ENCODE data around the gene MAGI1.
"Not testable (repeated sequence)": the region's sequence is repeated elsewhere in the genome, so short reads cannot be mapped to it uniquely, and the experiment has no call there.

MAGI1 gene

DNA sequence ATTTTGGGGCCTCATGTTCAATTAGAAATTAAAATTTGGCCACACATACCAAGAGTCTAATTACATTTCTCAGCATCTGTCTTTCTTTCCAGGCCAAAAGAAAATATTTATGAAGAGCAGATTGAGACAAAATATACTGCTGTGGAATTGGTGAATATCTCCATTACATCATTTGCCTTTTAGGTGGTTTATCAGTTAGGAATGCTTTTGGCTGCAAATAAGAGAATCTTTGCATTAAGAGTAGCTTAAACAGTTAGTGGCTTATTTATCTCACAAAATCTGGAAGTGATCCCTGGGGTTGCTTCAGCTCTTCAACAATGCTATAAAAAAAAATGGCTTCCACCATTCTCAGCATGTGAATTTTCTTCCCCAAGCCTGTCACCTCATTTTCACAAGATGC, 308.7 kb downstream of the MAGI1 start:
- Histone ChIP-seq H3K9me3 (ENCODE audit: control insufficient read depth, insufficient read depth, low read length) (no peaks in the 10 kb centered on the region), H3K27me3 (ENCODE audit: control insufficient read depth, insufficient read depth, low read length) (no peaks in the 10 kb centered on the region), H3K36me3 (ENCODE audit: control insufficient read depth, insufficient read depth, low read length) (no peaks in the 10 kb centered on the region), H3K4me1 (ENCODE audit: control insufficient read depth, insufficient read depth, low read length) (peaks cover 2% of the 10 kb centered on the region; the same call in 1 of the 2 replicates), H3K27ac (ENCODE audit: low read length) (no peak overlapping the region), H3K4me3 (ENCODE audit: low read length) (no peak overlapping the region)
- DNase-seq (ENCODE audit: low read depth, low spot score): no peak

DNA sequence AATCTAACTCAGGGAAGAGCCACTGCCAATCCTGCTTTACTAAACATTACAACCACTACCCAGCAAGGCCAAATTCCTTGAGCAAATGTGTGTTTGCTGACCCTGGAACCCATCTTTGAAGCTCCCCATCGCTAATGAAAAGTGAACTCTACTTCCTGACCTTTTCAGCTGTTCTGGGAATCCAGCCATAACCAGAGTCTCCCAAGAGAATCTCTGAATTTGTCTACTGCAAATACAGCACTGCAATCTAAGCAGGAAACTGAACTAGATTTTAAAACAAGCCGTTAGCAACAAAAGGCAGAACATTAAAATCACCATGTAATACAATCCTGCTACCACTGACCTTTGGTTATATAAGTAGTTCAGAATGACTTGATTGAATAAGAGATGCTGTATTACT, 309.2 kb downstream of the MAGI1 start:
- Histone ChIP-seq H3K36me3 (ENCODE audit: control insufficient read depth, insufficient read depth, low read length) (no peaks in the 10 kb centered on the region), H3K27ac (ENCODE audit: low read length) (no peak overlapping the region), H3K27me3 (ENCODE audit: control insufficient read depth, insufficient read depth, low read length) (no peaks in the 10 kb centered on the region), H3K9me3 (ENCODE audit: control insufficient read depth, insufficient read depth, low read length) (no peaks in the 10 kb centered on the region), H3K4me3 (ENCODE audit: low read length) (no peak overlapping the region), H3K4me1 (ENCODE audit: control insufficient read depth, insufficient read depth, low read length) (peaks cover 2% of the 10 kb centered on the region; the same call in 1 of the 2 replicates)
- no peak for DNase-seq (ENCODE audit: low read depth, low spot score)
- WGBS (ENCODE audit: insufficient coverage, insufficient read length): no CpG with 5 or more reads among the region's 2 CpGs

DNA sequence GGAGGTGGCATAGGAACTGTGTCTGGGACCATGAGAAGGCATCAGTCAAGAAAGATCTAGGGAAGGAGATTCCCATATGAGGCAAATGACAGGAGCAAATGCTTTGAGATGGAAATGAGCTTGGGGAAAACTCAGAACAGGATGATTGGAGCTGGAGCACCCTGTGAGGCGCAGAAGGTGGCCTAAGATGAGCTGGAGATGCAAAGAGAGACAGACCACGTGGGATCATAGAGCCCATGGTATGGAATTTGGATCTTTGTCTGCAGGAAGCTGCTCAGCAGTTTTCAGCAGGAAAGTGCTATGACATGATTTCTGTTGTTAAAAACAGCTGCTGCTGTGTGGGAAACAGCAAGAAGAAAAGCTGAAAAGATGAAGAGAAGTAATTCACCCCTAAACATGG, 310.6 kb downstream of the MAGI1 start:
- Histone ChIP-seq H3K4me3 (ENCODE audit: low read length) (no peak overlapping the region), H3K27ac (ENCODE audit: low read length) (no peak overlapping the region)
- WGBS (ENCODE audit: insufficient coverage, insufficient read length): no CpG with 5 or more reads among the region's 2 CpGs

DNA sequence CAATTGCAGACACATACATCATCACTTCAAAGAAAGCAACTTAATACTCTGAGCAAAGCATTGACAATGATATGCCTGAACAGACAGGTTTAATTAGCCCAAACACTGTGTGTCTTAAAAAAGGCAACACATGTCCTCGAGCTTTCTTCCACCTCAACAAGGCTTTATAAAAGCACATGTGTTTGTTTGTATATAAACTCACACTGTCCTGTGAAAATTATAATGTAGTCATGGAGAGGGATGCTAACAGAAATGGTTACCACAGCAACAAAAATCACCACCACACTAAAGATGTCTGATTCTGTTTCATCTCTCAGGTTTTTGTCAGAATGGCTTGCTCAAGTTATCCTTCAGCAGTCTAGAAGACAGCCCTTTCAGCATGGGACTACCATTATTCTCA, 314.7 kb downstream of the MAGI1 start:
- no peak overlapping the region for H3K27ac ChIP-seq (ENCODE audit: low read length)
- H3K4me3 ChIP-seq (ENCODE audit: low read length): no peak overlapping the region
- no peaks in the 10 kb centered on the region for H3K36me3 ChIP-seq (ENCODE audit: control insufficient read depth, insufficient read depth, low read length)
- WGBS (ENCODE audit: insufficient coverage, insufficient read length): no CpG with 5 or more reads among the region's 1 CpG
- H3K4me1 ChIP-seq (ENCODE audit: control insufficient read depth, insufficient read depth, low read length): peaks cover 8% of the 10 kb centered on the region; the same call in 1 of the 2 replicates
- no peaks in the 10 kb centered on the region for H3K27me3 ChIP-seq (ENCODE audit: control insufficient read depth, insufficient read depth, low read length)
- H3K9me3 ChIP-seq (ENCODE audit: control insufficient read depth, insufficient read depth, low read length): no peaks in the 10 kb centered on the region
- no peak for DNase-seq (ENCODE audit: low read depth, low spot score)

More for the DNA sequence above, 310.6 kb downstream of the MAGI1 start:
- Histone ChIP-seq H3K36me3 (ENCODE audit: control insufficient read depth, insufficient read depth, low read length) (no peaks in the 10 kb centered on the region), H3K4me1 (ENCODE audit: control insufficient read depth, insufficient read depth, low read length) (peaks cover 2% of the 10 kb centered on the region; the same call in 1 of the 2 replicates), H3K27me3 (ENCODE audit: control insufficient read depth, insufficient read depth, low read length) (no peaks in the 10 kb centered on the region), H3K9me3 (ENCODE audit: control insufficient read depth, insufficient read depth, low read length) (no peaks in the 10 kb centered on the region)
- no peak for DNase-seq (ENCODE audit: low read depth, low spot score)

DNA sequence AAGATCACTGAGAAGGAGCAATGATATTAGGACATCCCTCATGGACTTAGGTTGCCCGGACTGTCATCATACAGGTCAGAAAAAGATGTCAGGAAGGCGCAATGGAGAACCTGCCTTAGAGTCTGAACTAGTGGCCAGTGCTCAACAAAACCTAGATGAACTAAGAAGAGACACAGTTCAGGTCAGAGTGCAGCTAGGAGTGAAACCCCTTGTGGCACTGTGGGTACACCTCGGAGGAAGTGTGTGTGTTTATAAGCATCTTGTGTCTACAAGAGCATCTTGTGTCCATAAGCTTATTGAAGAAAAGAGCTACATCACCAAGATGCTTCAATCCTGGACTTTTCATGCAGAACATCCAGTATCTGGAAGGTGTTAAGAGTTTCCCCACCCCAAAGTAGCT, 315.7 kb downstream of the MAGI1 start:
- Histone ChIP-seq H3K4me3 (ENCODE audit: low read length) (no peak overlapping the region), H3K9me3 (ENCODE audit: control insufficient read depth, insufficient read depth, low read length) (no peaks in the 10 kb centered on the region), H3K27ac (ENCODE audit: low read length) (no peak overlapping the region), H3K4me1 (ENCODE audit: control insufficient read depth, insufficient read depth, low read length) (peaks cover 8% of the 10 kb centered on the region; the same call in 1 of the 2 replicates), H3K36me3 (ENCODE audit: control insufficient read depth, insufficient read depth, low read length) (no peaks in the 10 kb centered on the region), H3K27me3 (ENCODE audit: control insufficient read depth, insufficient read depth, low read length) (no peaks in the 10 kb centered on the region)
- no CpG with 5 or more reads among the region's 3 CpGs for WGBS (ENCODE audit: insufficient coverage, insufficient read length)
- DNase-seq (ENCODE audit: low read depth, low spot score): no peak

DNA sequence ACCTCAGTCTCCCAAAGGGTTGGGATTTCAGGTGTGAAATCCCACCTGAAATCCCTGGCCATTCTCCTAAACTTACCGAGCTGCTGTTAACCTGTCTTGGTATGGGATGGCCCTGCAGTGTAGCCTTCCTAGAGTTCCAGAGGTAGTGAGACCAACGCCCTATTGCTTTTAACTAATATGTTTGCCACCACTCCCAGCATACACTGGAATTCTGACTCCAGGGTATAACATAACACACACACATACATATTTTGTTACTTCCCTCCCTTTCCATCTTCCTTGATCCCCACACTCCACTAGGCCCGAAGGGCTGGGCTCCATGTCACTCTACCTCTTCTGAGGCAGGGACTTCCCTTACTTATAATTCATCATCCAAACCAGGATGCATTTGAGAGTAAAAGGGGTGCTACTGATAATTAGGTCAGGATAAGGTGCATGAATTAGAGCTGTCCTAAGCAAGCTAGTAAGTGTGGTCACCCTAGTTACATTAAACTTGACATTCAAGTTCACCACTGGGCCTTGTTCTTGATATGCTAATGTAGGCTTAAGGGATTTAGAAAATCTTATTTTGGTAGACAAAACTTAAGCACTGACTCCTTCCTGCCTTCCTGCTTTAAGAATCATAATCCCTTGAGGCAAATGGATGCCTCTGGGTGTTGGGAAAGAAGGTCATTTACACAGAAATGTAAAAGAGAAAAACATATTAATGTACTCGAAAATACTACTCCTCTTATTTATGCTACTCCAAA, 317.6 kb downstream of the MAGI1 start:
- Histone ChIP-seq H3K27ac (ENCODE audit: low read length) (no peak overlapping the region), H3K4me3 (ENCODE audit: low read length) (no peak overlapping the region), H3K27me3 (ENCODE audit: control insufficient read depth, insufficient read depth, low read length) (no peaks in the 10 kb centered on the region), H3K4me1 (ENCODE audit: control insufficient read depth, insufficient read depth, low read length) (peaks cover 8% of the 10 kb centered on the region; the same call in 1 of the 2 replicates), H3K9me3 (ENCODE audit: control insufficient read depth, insufficient read depth, low read length) (no peaks in the 10 kb centered on the region), H3K36me3 (ENCODE audit: control insufficient read depth, insufficient read depth, low read length) (no peaks in the 10 kb centered on the region)
- DNase-seq (ENCODE audit: low read depth, low spot score): no peak
- no CpG with 5 or more reads among the region's 4 CpGs for WGBS (ENCODE audit: insufficient coverage, insufficient read length)

DNA sequence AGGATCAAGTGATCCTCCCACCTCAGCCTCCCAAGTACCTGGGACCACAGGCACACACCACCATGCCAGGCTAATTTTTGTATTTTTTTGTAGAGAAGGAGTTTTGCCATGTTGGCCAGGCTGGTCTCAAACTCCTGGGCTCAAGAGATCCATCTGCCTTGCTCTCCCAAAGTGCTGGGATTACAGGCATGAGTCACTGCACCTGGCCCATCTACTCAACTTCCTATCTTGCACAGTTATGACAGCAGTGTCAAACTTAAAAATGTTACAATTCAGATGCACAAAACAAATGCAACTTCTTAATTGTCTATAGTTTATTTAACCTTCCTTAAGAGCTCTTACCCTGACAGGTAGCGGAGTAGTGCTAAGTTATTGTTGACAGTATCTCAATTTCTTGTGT, 319.1 kb downstream of the MAGI1 start:
- not testable (repeated sequence) for H3K27me3 ChIP-seq (ENCODE audit: control insufficient read depth, insufficient read depth, low read length)
- no CpG with 5 or more reads among the region's 1 CpG for WGBS (ENCODE audit: insufficient coverage, insufficient read length)

DNA sequence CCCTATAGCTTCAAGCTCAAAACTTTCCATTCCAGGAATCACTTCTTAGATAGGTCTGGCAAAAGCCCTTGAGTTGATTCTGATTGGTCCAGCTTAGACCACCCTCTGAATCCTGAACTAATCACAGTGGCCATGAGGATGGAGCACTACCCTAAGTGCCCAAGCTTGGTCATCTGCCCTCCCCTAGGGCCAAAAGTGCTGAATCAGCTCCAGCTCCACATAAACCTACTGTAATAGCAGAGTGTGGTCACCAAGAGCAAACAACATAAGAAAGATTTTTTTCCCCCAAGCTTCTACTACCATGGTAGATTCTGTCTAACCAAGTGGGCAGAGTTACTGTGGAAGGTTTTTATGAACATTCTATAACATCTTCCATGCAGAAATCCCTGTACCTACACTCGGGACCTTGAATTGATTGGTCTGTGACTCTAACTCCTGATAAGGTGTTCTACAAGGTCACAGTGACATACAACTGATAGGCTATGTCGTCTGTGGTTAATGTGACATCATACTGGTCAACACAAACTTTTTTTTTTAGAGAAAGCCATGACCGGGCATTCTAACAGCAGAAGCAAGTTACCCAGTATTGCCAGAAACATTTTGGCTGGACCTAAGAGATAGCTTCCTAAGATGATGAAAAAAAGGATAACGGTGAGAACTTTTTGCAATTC, 320.9 kb downstream of the MAGI1 start:
- no CpG with 5 or more reads among the region's 4 CpGs for WGBS (ENCODE audit: insufficient coverage, insufficient read length)
- DNase-seq (ENCODE audit: low read depth, low spot score): no peak

More for the DNA sequence above, 319.1 kb downstream of the MAGI1 start:
- H3K4me3 ChIP-seq (ENCODE audit: low read length); H3K27ac ChIP-seq (ENCODE audit: low read length); H3K36me3 ChIP-seq (ENCODE audit: control insufficient read depth, insufficient read depth, low read length); DNase-seq (ENCODE audit: low read depth, low spot score); H3K9me3 ChIP-seq (ENCODE audit: control insufficient read depth, insufficient read depth, low read length); H3K4me1 ChIP-seq (ENCODE audit: control insufficient read depth, insufficient read depth, low read length): not testable (repeated sequence)

DNA sequence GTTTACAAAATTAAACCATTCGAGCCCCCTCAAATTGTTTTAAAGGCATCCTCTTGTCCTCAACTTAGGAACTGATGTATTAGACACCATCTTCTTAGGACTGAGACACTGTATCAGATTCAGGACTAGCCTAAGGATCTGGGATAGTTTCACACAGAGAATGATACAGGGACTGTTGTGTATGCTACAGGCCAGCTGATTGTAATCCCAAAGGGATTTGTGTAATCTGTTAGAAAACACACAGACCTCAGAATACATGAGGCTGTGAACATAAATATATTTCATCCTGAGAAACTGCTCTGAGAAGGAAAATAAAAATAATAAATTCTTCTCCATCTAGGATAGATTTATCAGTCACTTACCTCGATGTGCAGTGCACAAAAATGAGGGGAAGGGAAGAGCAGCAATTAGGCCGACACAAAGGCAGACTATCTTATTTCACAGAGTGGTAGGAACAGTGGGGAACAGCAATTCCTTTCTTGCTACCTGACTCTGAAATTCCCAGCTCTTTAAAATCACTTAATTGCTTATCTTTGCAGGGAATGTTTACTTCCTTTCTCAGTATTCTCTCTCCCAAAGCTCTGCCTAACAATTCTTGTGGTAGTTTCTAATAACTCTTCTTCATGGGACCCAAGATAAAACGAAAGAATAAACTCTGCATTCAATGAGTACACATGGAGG, 322.5 kb downstream of the MAGI1 start:
- Histone ChIP-seq H3K27me3 (ENCODE audit: control insufficient read depth, insufficient read depth, low read length) (no peaks in the 10 kb centered on the region), H3K36me3 (ENCODE audit: control insufficient read depth, insufficient read depth, low read length) (no peaks in the 10 kb centered on the region), H3K27ac (ENCODE audit: low read length) (no peak overlapping the region), H3K4me1 (ENCODE audit: control insufficient read depth, insufficient read depth, low read length) (peaks cover 6% of the 10 kb centered on the region; the same call in 1 of the 2 replicates), H3K4me3 (ENCODE audit: low read length) (no peak overlapping the region), H3K9me3 (ENCODE audit: control insufficient read depth, insufficient read depth, low read length) (no peaks in the 10 kb centered on the region)
- no peak for DNase-seq (ENCODE audit: low read depth, low spot score)
- 100% methylated on average over 1 of the region's 4 CpGs for WGBS (ENCODE audit: insufficient coverage, insufficient read length)

More for the DNA sequence above, 320.9 kb downstream of the MAGI1 start:
- Histone ChIP-seq H3K4me1 (ENCODE audit: control insufficient read depth, insufficient read depth, low read length) (peaks cover 9% of the 10 kb centered on the region; the same call in 1 of the 2 replicates), H3K36me3 (ENCODE audit: control insufficient read depth, insufficient read depth, low read length) (no peaks in the 10 kb centered on the region), H3K27ac (ENCODE audit: low read length) (no peak overlapping the region), H3K9me3 (ENCODE audit: control insufficient read depth, insufficient read depth, low read length) (no peaks in the 10 kb centered on the region), H3K4me3 (ENCODE audit: low read length) (no peak overlapping the region), H3K27me3 (ENCODE audit: control insufficient read depth, insufficient read depth, low read length) (no peaks in the 10 kb centered on the region)

DNA sequence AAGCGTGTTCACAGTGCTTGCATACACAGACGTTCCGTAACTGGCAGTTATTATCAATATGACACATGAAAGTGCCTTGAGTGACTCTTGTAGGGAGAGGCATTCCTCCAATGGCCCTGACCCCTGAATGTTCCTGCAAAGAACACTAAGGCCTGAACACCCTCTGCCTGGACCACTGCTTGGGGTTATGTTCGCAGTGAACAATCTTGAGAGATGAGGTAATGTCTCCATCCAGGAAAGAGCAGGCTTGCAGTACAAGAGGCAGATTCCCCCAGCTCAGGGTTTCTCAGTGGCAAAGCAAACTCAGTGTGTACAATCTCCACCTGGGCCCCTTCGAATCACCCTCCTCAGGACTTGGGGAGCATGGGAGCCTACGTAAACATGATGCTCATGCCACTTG, 324.6 kb downstream of the MAGI1 start:
- H3K4me3 ChIP-seq (ENCODE audit: low read length): no peak overlapping the region
- no peak for DNase-seq (ENCODE audit: low read depth, low spot score)

More for the DNA sequence above, 324.6 kb downstream of the MAGI1 start:
- H3K36me3 ChIP-seq (ENCODE audit: control insufficient read depth, insufficient read depth, low read length): no peaks in the 10 kb centered on the region
- no peaks in the 10 kb centered on the region for H3K27me3 ChIP-seq (ENCODE audit: control insufficient read depth, insufficient read depth, low read length)
- no peaks in the 10 kb centered on the region for H3K9me3 ChIP-seq (ENCODE audit: control insufficient read depth, insufficient read depth, low read length)
- H3K4me1 ChIP-seq (ENCODE audit: control insufficient read depth, insufficient read depth, low read length): peaks cover 2% of the 10 kb centered on the region; the same call in 1 of the 2 replicates
- no peak overlapping the region for H3K27ac ChIP-seq (ENCODE audit: low read length)
- WGBS (ENCODE audit: insufficient coverage, insufficient read length): no CpG with 5 or more reads among the region's 6 CpGs

Measured in iPS DF 6.9 (cell line).